ENCODE measurements around the gene BOC.

DNA sequence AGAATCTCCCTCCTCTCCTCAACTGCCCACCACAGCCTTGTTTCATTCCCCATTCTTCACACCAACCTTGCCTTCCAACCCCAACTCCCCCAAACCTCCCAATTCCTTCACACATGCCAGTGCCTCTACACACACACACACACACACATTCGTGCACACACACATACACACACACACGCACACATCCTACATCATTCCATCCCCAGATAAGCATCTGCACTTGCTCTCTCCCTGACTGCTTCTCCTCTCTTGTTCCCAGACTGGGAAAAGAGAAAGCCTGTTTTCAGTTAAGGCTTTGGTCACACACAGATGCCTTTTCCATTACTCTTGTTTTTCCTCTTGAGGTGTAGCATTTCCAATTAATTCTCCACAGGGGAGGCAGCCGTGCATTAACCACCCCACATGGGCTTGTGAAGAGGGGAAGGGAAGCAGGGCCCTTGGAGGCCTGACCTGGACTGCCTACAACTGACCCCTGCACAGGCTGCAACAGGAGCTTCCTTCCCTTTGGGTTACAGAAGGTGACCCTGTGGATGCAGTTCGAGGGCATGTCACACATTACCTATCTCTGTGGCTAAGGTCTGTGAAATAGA, 32.0 kb upstream of the BOC start:
- TF ChIP-seq, protein P1, sequence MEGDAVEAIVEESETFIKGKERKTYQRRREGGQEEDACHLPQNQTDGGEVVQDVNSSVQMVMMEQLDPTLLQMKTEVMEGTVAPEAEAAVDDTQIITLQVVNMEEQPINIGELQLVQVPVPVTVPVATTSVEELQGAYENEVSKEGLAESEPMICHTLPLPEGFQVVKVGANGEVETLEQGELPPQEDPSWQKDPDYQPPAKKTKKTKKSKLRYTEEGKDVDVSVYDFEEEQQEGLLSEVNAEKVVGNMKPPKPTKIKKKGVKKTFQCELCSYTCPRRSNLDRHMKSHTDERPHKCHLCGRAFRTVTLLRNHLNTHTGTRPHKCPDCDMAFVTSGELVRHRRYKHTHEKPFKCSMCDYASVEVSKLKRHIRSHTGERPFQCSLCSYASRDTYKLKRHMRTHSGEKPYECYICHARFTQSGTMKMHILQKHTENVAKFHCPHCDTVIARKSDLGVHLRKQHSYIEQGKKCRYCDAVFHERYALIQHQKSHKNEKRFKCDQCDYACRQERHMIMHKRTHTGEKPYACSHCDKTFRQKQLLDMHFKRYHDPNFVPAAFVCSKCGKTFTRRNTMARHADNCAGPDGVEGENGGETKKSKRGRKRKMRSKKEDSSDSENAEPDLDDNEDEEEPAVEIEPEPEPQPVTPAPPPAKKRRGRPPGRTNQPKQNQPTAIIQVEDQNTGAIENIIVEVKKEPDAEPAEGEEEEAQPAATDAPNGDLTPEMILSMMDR (conservative IDR thresholded peaks at IDR 0.05; ENCODE audit: low read depth, low read length): no peak
- no peak for TF ChIP-seq EZH2phosphoT487 (IDR thresholded peaks at IDR 0.05; ENCODE audit: borderline replicate concordance, low read length)
